Smooth muscle cell (in vitro differentiated cells): ENCODE data around the gene CNOT4. TPM values are rescaled to one million over a fixed set of nuclear protein-coding genes. Genes with fewer than 3 reads are reported as not detected.

Experiments
- DNase-seq: peaks from one replicate; lab custom pipeline; 2025; ENCODE audit not compliant: unreplicated experiment; lab: John Stamatoyannopoulos, UW
- H2AFZ ChIP-seq: fragments of 200-600 bp; sonication (generic); 2 replicates; pipeline ENCODE4 v1.6.0; 2016; ENCODE audit warnings: antibody characterized with exemption, low read depth, mild to moderate bottlenecking
- H3F3A ChIP-seq: fragments of 200-600 bp; sonication (generic); 2 replicates; pipeline ENCODE4 v1.6.0; 2017; ENCODE audit warnings: antibody characterized with exemption, low read depth
- H3K27ac ChIP-seq: fragments of 200-600 bp; sonication (generic); 2 replicates; pipeline ENCODE4 v1.5.1; 2016; ENCODE audit warnings: low read depth, mild to moderate bottlenecking
- H3K27me3 ChIP-seq: fragments of 200-600 bp; sonication (generic); 2 replicates; pipeline ENCODE4 v1.6.1; 2016; ENCODE audit warnings: low read depth, mild to moderate bottlenecking
- H3K36me3 ChIP-seq: fragments of 200-600 bp; sonication (generic); 2 replicates; pipeline ENCODE4 v1.5.1; 2016; ENCODE audit warnings: low read depth
- H3K4me1 ChIP-seq: fragments of 200-600 bp; sonication (generic); 2 replicates; pipeline ENCODE4 v1.5.1; 2016; ENCODE audit warnings: low read depth
- H3K4me2 ChIP-seq: fragments of 200-600 bp; sonication (generic); 2 replicates; pipeline ENCODE4 v1.6.0; 2016; ENCODE audit warnings: mild to moderate bottlenecking
- H3K4me3 ChIP-seq: fragments of 200-600 bp; sonication (generic); 2 replicates; pipeline ENCODE4 v1.5.1; 2016; ENCODE audit warnings: mild to moderate bottlenecking
- H3K79me2 ChIP-seq: fragments of 200-600 bp; sonication (generic); 2 replicates; pipeline ENCODE4 v1.6.0; 2016; ENCODE audit warnings: low read depth, mild to moderate bottlenecking
- H3K9ac ChIP-seq: fragments of 200-600 bp; sonication (generic); 2 replicates; pipeline ENCODE4 v1.6.0; 2016; ENCODE audit warnings: low read depth
- H3K9me3 ChIP-seq: fragments of 200-600 bp; sonication (generic); replicated peaks from 2 replicates; pipeline ENCODE4 v1.5.1; 2016; ENCODE audit warnings: low read depth
- H4K20me1 ChIP-seq: fragments of 200-600 bp; sonication (generic); 2 replicates; pipeline ENCODE4 v1.6.0; 2016; ENCODE audit warnings: low read depth
- WGBS: methylation state at CpG from one replicate; pipeline ENCODE4 v1.1.7; 2016; ENCODE audit warnings: low lambda C conversion rate; 5-methylcytosine and 5-hydroxymethylcytosine counted together
- polyA plus RNA-seq: library from polyadenylated mRNA; unstranded; fragments of >200 nt; fragmentation: Nextera tagmentation; extraction: Ambion mirVana; gene quantifications from 2 replicates; pipeline ENCODE4 v1.2.1, GENCODE V29; 2016
- total RNA-seq: library from RNA; depleted of rRNA; stranded (reverse); fragments of >200 nt; gene quantifications from 2 replicates; pipeline ENCODE4 v1.2.3, GENCODE V29; 2014
- TF ChIP-seq, protein P1 (sequence below): fragments of 200-600 bp; sonication (generic); IDR thresholded peaks from 2 replicates; pipeline ENCODE4 v1.5.1; 2017; ENCODE audit warnings: borderline replicate concordance, mild to moderate bottlenecking, antibody characterized with exemption; ENCODE audit not compliant: insufficient read depth, poor library complexity, severe bottlenecking

Gene CNOT4
- total and polyA plus RNA-seq, 2 experiments from 2014 or later: 15.8 to 22.9 TPM

DNA sequence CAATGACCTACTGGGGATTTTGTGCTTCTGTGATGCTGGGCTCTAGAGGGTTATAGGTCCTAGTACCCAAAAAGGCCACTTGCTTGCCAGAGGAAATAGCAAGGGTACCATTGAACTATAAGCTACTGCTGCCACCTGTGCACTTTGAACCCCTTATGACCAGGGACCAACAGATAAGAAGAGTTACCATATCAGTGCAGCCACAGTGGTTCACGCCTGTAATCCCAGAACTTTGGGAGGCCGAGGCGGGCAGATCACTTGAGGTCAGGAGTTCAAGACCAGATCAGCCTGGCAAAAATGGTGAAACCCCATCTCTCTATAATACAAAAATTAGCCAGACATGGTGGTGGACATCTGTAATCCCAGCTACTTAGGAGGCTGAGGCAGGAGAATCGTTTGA, 15.5 kb upstream of the CNOT4 start:
- DNase-seq: no peak
- Histone ChIP-seq H3K4me2 (no peak overlapping the region), H3F3A (no peaks in the 10 kb centered on the region), H3K9ac (no peak overlapping the region), H3K36me3 (no peaks in the 10 kb centered on the region), H3K4me1 (no peaks in the 10 kb centered on the region), H3K9me3 (no peaks in the 10 kb centered on the region), H4K20me1 (no peaks in the 10 kb centered on the region), H3K27me3 (no peaks in the 10 kb centered on the region), H3K79me2 (no peaks in the 10 kb centered on the region), H3K27ac (no peak overlapping the region), H3K4me3 (no peak overlapping the region), H2AFZ (no peak overlapping the region)
- WGBS: 93% methylated on average over 4 of the region's 4 CpGs
- TF ChIP-seq, protein P1, sequence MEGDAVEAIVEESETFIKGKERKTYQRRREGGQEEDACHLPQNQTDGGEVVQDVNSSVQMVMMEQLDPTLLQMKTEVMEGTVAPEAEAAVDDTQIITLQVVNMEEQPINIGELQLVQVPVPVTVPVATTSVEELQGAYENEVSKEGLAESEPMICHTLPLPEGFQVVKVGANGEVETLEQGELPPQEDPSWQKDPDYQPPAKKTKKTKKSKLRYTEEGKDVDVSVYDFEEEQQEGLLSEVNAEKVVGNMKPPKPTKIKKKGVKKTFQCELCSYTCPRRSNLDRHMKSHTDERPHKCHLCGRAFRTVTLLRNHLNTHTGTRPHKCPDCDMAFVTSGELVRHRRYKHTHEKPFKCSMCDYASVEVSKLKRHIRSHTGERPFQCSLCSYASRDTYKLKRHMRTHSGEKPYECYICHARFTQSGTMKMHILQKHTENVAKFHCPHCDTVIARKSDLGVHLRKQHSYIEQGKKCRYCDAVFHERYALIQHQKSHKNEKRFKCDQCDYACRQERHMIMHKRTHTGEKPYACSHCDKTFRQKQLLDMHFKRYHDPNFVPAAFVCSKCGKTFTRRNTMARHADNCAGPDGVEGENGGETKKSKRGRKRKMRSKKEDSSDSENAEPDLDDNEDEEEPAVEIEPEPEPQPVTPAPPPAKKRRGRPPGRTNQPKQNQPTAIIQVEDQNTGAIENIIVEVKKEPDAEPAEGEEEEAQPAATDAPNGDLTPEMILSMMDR: no peak

DNA sequence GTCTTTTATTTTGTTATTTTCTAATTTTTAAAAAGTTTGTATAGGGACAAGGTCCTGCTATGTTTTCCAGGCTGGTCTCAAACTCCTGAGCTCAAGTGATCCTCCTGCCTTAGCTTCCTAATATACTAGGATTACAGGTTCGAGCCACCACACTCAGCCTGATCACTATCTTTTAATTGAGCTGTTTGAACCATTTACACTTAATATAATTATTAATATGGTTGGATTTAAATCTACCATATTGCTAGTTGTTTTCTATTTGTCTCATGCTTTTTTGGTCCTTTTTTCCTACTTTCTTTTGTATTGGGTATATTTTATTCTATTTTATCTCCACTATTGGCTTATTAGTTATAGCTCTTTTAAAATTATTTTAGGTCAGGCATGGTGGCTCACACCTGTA, 13.2 kb upstream of the CNOT4 start:
- Histone ChIP-seq H3K9ac (no peak overlapping the region), H3K4me3 (no peak overlapping the region), H3F3A (no peaks in the 10 kb centered on the region), H3K79me2 (no peaks in the 10 kb centered on the region), H3K9me3 (no peaks in the 10 kb centered on the region), H4K20me1 (no peaks in the 10 kb centered on the region), H3K27ac (no peak overlapping the region), H3K27me3 (no peaks in the 10 kb centered on the region), H3K36me3 (no peaks in the 10 kb centered on the region), H2AFZ (no peak overlapping the region), H3K4me1 (no peaks in the 10 kb centered on the region), H3K4me2 (no peak overlapping the region)
- DNase-seq: no peak
- TF ChIP-seq, protein P1: no peak
- WGBS: 97% methylated on average over 1 of the region's 1 CpG

DNA sequence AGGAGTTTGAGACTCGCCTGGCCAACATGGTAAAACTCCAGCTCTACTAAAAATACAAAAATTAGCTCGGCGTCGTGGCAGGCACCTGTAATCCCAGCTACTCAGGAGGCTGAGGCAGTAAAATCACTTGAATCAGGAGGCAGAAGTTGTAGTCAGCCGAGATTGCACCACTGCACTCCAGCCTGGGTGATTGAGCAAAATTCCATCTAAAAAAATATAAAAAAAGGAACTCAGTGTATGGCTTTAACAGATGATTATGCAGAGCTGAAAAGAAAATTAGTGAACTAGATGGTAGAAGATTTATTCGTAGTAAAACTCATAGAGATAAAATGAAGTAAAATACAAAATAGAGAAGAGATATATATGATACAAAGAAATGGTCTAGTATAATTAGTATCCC, 12.6 kb upstream of the CNOT4 start:
- no peaks in the 10 kb centered on the region for H3K27me3 ChIP-seq
- no peaks in the 10 kb centered on the region for H3K79me2 ChIP-seq
- H3K4me2 ChIP-seq: no peak overlapping the region
- WGBS: 93% methylated on average over 6 of the region's 6 CpGs
- no peaks in the 10 kb centered on the region for H4K20me1 ChIP-seq
- no peak for DNase-seq
- no peak overlapping the region for H3K27ac ChIP-seq
- H3K9ac ChIP-seq: no peak overlapping the region
- no peaks in the 10 kb centered on the region for H3F3A ChIP-seq
- no peaks in the 10 kb centered on the region for H3K36me3 ChIP-seq
- H3K4me3 ChIP-seq: no peak overlapping the region
- no peaks in the 10 kb centered on the region for H3K9me3 ChIP-seq
- no peak overlapping the region for H2AFZ ChIP-seq
- H3K4me1 ChIP-seq: no peaks in the 10 kb centered on the region
- TF ChIP-seq, protein P1: no peak

DNA sequence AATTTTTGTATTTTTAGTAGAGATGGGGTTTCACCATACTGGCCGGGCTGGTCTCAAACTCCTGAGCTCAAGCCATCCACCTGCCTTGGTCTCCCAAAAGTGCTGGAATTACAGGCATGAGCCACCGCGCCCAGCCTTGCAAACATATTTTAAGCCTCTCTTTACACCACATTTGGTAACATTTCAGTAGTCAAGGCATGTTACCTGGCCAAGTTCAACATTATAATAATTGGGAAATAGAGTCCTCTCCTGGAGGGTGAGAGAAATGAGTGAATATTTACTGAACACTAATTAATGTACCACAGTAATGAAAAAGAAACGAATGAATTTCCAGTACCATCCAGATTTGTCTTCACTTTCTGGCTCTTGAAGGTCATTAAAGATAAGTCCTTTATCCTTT, 10.0 kb upstream of the CNOT4 start:
- DNase-seq: no peak
- Histone ChIP-seq H3F3A (no peaks in the 10 kb centered on the region), H3K27me3 (no peaks in the 10 kb centered on the region), H3K4me3 (no peak overlapping the region), H3K9me3 (no peaks in the 10 kb centered on the region), H3K9ac (no peak overlapping the region), H2AFZ (no peak overlapping the region), H4K20me1 (no peaks in the 10 kb centered on the region), H3K79me2 (no peaks in the 10 kb centered on the region), H3K36me3 (no peaks in the 10 kb centered on the region), H3K4me1 (no peaks in the 10 kb centered on the region), H3K4me2 (no peak overlapping the region), H3K27ac (no peak overlapping the region)
- TF ChIP-seq, protein P1: no peak
- WGBS: 82% methylated on average over 4 of the region's 4 CpGs
